ENCODE data around the gene PDLIM5. TPM values are rescaled to one million over a fixed set of nuclear protein-coding genes. Genes with fewer than 3 reads are reported as not detected.

Gene PDLIM5
- total and polyA plus RNA-seq, 4 experiments from 2014 or later, result 37.4 to 57.5 (median 44.6) TPM

- CTCF ChIA-PET (ENCODE audit: partially characterized antibody), result no interaction called here
- Mint-ChIP-seq H3K4me3 (no peak overlapping the region), H3K4me1 (peaks cover 2 to 11% (median 4%) of the 10 kb centered on the region in 4 donors)
These were observed 118.8 kb downstream of the PDLIM5 start for GRCh38 chr4:94570558-94570957.

DNA sequence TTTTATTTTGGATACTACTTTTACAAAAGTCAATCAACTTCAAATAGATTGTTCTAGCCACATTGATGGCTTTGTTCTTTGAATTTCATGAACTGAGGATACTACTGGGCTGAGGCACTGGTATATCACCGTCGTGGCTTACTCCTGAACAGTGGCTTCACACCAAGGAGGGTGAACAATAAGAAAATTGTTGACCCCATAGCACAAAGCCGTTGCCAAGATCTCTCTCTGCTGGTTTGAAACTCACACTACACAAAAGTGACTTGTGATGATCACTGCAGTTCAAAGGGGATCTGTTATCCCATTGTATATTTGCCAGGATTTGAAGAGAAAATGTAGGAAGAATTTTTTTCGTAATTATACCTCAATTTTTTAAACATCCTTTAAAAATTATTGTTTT, 119.6 kb downstream of the PDLIM5 start:
- ChIA-PET CTCF (ENCODE audit: partially characterized antibody) (no interaction called here), POLR2A (ENCODE audit: partially characterized antibody) (no interaction called here)
- H3K4me1 Mint-ChIP-seq, result peaks cover 2 to 10% (median 4%) of the 10 kb centered on the region in 4 donors
- Histone ChIP-seq H3K27ac (ENCODE audit: low read depth, low read length) (no peak overlapping the region), H3K4me1 (ENCODE audit: insufficient read depth, low read length) (peaks cover 10% of the 10 kb centered on the region), H3K27me3 (ENCODE audit: insufficient read depth, low read length) (no peaks in the 10 kb centered on the region), H3K36me3 (ENCODE audit: insufficient read depth, low read length) (no peaks in the 10 kb centered on the region), H3K9me3 (ENCODE audit: control insufficient read depth in 1 of 2, low read length in 2 of 2) (no peaks in the 10 kb centered on the region), H3K4me3 (ENCODE audit: low read length in 2 of 2) (no peak overlapping the region)
- no peaks in the 10 kb centered on the region for H3K9me3 Mint-ChIP-seq
- DNase-seq, result no peak
- intact Hi-C loops (cut with micrococcal nuclease), result no loop called here
- no peak overlapping the region for H3K27ac Mint-ChIP-seq
- no peaks in the 10 kb centered on the region for H3K27me3 Mint-ChIP-seq
- peaks cover 5 to 10% of the 10 kb centered on the region in 2 donors for H3K36me3 Mint-ChIP-seq
- no peak overlapping the region for H3K4me3 Mint-ChIP-seq

More at GRCh38 chr4:94570558-94570957, 118.8 kb downstream of the PDLIM5 start:
- no peaks in the 10 kb centered on the region for H3K27me3 ChIP-seq (ENCODE audit: insufficient read depth, low read length)
- no peaks in the 10 kb centered on the region for H3K36me3 ChIP-seq (ENCODE audit: insufficient read depth, low read length)
- H3K4me3 ChIP-seq (ENCODE audit: low read length in 2 of 2), result no peak overlapping the region
- no peak overlapping the region for H3K27ac Mint-ChIP-seq
- H3K27me3 Mint-ChIP-seq, result no peaks in the 10 kb centered on the region
- no peak for DNase-seq
- intact Hi-C loops (cut with micrococcal nuclease), result no loop called here
- H3K9me3 ChIP-seq (ENCODE audit: control insufficient read depth in 1 of 2, low read length in 2 of 2), result no peaks in the 10 kb centered on the region
- H3K27ac ChIP-seq (ENCODE audit: low read depth, low read length), result no peak overlapping the region
- H3K9me3 Mint-ChIP-seq, result no peaks in the 10 kb centered on the region
- H3K4me1 ChIP-seq (ENCODE audit: insufficient read depth, low read length), result peaks cover 10% of the 10 kb centered on the region
- peaks cover 0 to 3% of the 10 kb centered on the region in 2 donors for H3K36me3 Mint-ChIP-seq
- POLR2A ChIA-PET (ENCODE audit: partially characterized antibody), result no interaction called here

- Mint-ChIP-seq H3K4me1 (peaks cover 2 to 7% (median 4%) of the 10 kb centered on the region in 4 donors), H3K36me3 (peaks cover 6 to 11% of the 10 kb centered on the region in 2 donors), H3K27ac (no peak overlapping the region), H3K27me3 (no peaks in the 10 kb centered on the region), H3K4me3 (no peak overlapping the region), H3K9me3 (no peaks in the 10 kb centered on the region)
- Histone ChIP-seq H3K9me3 (ENCODE audit: control insufficient read depth in 1 of 2, low read length in 2 of 2) (no peaks in the 10 kb centered on the region), H3K36me3 (ENCODE audit: insufficient read depth, low read length) (no peaks in the 10 kb centered on the region), H3K27ac (ENCODE audit: low read depth, low read length) (no peak overlapping the region), H3K27me3 (ENCODE audit: insufficient read depth, low read length) (no peaks in the 10 kb centered on the region), H3K4me3 (ENCODE audit: low read length in 2 of 2) (no peak overlapping the region), H3K4me1 (ENCODE audit: insufficient read depth, low read length) (peaks cover 10% of the 10 kb centered on the region)
- CTCF ChIA-PET (ENCODE audit: partially characterized antibody), result no interaction called here
- no peak for DNase-seq
- intact Hi-C loops (cut with micrococcal nuclease), result no loop called here
- POLR2A ChIA-PET (ENCODE audit: partially characterized antibody), result no interaction called here
These were observed 120.0 kb downstream of the PDLIM5 start for GRCh38 chr4:94571715-94572114.

GRCh38 chr4:94574050-94574449, 122.3 kb downstream of the PDLIM5 start:
- no peak for DNase-seq
- no peaks in the 10 kb centered on the region for H3K27me3 ChIP-seq (ENCODE audit: insufficient read depth, low read length)
- H3K4me1 Mint-ChIP-seq, result no peaks in the 10 kb centered on the region
- H3K4me3 Mint-ChIP-seq, result no peak overlapping the region
- H3K27ac ChIP-seq (ENCODE audit: low read depth, low read length), result no peak overlapping the region
- H3K9me3 ChIP-seq (ENCODE audit: control insufficient read depth in 1 of 2, low read length in 2 of 2), result no peaks in the 10 kb centered on the region
- ChIA-PET POLR2A (ENCODE audit: partially characterized antibody) (no interaction called here), CTCF (ENCODE audit: partially characterized antibody) (interaction anchor here (0.7 kb wide), 2 partner anchors 120 to 168 kb away, joined by 3 to 4 read pairs; no protein-coding TSS in a partner anchor)
- H3K36me3 ChIP-seq (ENCODE audit: insufficient read depth, low read length), result no peaks in the 10 kb centered on the region
- peaks cover 6 to 11% of the 10 kb centered on the region in 2 donors for H3K36me3 Mint-ChIP-seq
- H3K4me3 ChIP-seq (ENCODE audit: low read length in 2 of 2), result no peak overlapping the region
- H3K9me3 Mint-ChIP-seq, result no peaks in the 10 kb centered on the region
- no peaks in the 10 kb centered on the region for H3K27me3 Mint-ChIP-seq
- H3K4me1 ChIP-seq (ENCODE audit: insufficient read depth, low read length), result no peaks in the 10 kb centered on the region
- no peak overlapping the region for H3K27ac Mint-ChIP-seq
- intact Hi-C loops (cut with micrococcal nuclease), result no loop called here

GRCh38 chr4:94574616-94575015, 122.9 kb downstream of the PDLIM5 start:
- H3K27me3 Mint-ChIP-seq, result no peaks in the 10 kb centered on the region
- no peaks in the 10 kb centered on the region for H3K9me3 Mint-ChIP-seq
- no peak overlapping the region for H3K4me3 ChIP-seq (ENCODE audit: low read length in 2 of 2)
- no peaks in the 10 kb centered on the region for H3K9me3 ChIP-seq (ENCODE audit: control insufficient read depth in 1 of 2, low read length in 2 of 2)
- no peaks in the 10 kb centered on the region for H3K4me1 ChIP-seq (ENCODE audit: insufficient read depth, low read length)
- ChIA-PET POLR2A (ENCODE audit: partially characterized antibody) (no interaction called here), CTCF (ENCODE audit: partially characterized antibody) (interaction anchor here (0.7 kb wide), 2 partner anchors 120 to 169 kb away, joined by 3 to 4 read pairs; no protein-coding TSS in a partner anchor)
- H3K27ac ChIP-seq (ENCODE audit: low read depth, low read length), result no peak overlapping the region
- peak overlapping the region in 1 of 7 donors; percentile 37 for H3K27ac Mint-ChIP-seq
- DNase-seq, result no peak
- intact Hi-C loops (cut with micrococcal nuclease), result no loop called here
- peaks cover 6 to 11% of the 10 kb centered on the region in 2 donors for H3K36me3 Mint-ChIP-seq
- no peak overlapping the region for H3K4me3 Mint-ChIP-seq
- H3K27me3 ChIP-seq (ENCODE audit: insufficient read depth, low read length), result no peaks in the 10 kb centered on the region
- no peaks in the 10 kb centered on the region for H3K36me3 ChIP-seq (ENCODE audit: insufficient read depth, low read length)
- H3K4me1 Mint-ChIP-seq, result no peaks in the 10 kb centered on the region

GRCh38 chr4:94575652-94576051, 123.9 kb downstream of the PDLIM5 start:
- CTCF ChIA-PET (ENCODE audit: partially characterized antibody), result no interaction called here
- peaks cover 6 to 11% of the 10 kb centered on the region in 2 donors for H3K36me3 Mint-ChIP-seq
- no peaks in the 10 kb centered on the region for H3K9me3 Mint-ChIP-seq
- Histone ChIP-seq H3K4me3 (ENCODE audit: low read length in 2 of 2) (no peak overlapping the region), H3K27ac (ENCODE audit: low read depth, low read length) (no peak overlapping the region), H3K27me3 (ENCODE audit: insufficient read depth, low read length) (no peaks in the 10 kb centered on the region), H3K9me3 (ENCODE audit: control insufficient read depth in 1 of 2, low read length in 2 of 2) (no peaks in the 10 kb centered on the region), H3K4me1 (ENCODE audit: insufficient read depth, low read length) (no peaks in the 10 kb centered on the region), H3K36me3 (ENCODE audit: insufficient read depth, low read length) (no peaks in the 10 kb centered on the region)
- POLR2A ChIA-PET (ENCODE audit: partially characterized antibody), result no interaction called here
- intact Hi-C loops (cut with micrococcal nuclease), result no loop called here
- DNase-seq, result no peak
- no peak overlapping the region for H3K27ac Mint-ChIP-seq
- no peaks in the 10 kb centered on the region for H3K27me3 Mint-ChIP-seq
- H3K4me3 Mint-ChIP-seq, result no peak overlapping the region
- H3K4me1 Mint-ChIP-seq, result no peaks in the 10 kb centered on the region

DNA sequence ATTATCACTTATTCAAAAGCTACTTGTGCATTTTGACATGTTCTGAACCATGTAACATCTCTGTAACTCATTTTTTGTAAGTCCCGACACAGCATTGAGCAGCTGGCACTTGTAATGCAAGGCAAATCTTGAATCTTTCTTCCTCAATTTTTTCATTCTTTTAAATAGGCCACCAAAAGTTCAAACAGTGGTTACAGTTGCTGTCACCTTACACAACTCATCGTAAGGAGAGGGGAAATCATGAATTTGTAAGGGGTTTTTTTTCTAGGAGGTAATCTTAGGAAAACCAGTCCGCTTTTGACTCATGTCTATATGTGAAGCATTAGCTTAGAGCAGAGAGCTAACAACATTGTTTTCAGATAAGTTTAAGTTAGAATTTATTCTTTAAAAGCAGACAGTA, 124.5 kb downstream of the PDLIM5 start:
- Mint-ChIP-seq H3K9me3 (no peaks in the 10 kb centered on the region), H3K36me3 (peaks cover 6 to 11% of the 10 kb centered on the region in 2 donors), H3K4me3 (no peak overlapping the region), H3K27me3 (no peaks in the 10 kb centered on the region), H3K4me1 (no peaks in the 10 kb centered on the region), H3K27ac (no peak overlapping the region)
- DNase-seq, result no peak
- H3K27ac ChIP-seq (ENCODE audit: low read depth, low read length), result no peak overlapping the region
- H3K9me3 ChIP-seq (ENCODE audit: control insufficient read depth in 1 of 2, low read length in 2 of 2), result no peaks in the 10 kb centered on the region
- CTCF ChIA-PET (ENCODE audit: partially characterized antibody), result no interaction called here
- H3K4me3 ChIP-seq (ENCODE audit: low read length in 2 of 2), result no peak overlapping the region
- no peaks in the 10 kb centered on the region for H3K4me1 ChIP-seq (ENCODE audit: insufficient read depth, low read length)
- no peaks in the 10 kb centered on the region for H3K36me3 ChIP-seq (ENCODE audit: insufficient read depth, low read length)
- H3K27me3 ChIP-seq (ENCODE audit: insufficient read depth, low read length), result no peaks in the 10 kb centered on the region
- intact Hi-C loops (cut with micrococcal nuclease), result no loop called here
- POLR2A ChIA-PET (ENCODE audit: partially characterized antibody), result no interaction called here

DNA sequence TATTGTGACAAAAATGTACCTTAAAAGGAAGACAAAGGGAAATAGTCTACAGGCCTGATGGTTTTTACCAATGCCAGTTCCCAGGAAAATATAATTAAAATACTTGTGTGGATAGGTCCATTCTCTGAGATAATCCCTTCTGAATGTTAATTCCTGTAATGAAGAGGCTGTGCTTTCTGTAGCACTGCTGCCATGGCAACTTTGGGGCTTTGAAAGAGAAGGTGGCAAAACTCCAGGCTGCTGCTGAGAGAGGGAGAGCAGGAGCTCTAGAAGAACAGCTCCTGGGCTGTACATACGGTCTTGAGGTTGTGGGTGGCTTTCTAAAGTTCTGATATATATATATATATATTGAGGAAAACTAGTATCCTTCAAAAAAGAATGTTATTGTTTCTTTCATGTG, 125.4 kb downstream of the PDLIM5 start:
- intact Hi-C loops (cut with micrococcal nuclease), result no loop called here
- Mint-ChIP-seq H3K9me3 (no peaks in the 10 kb centered on the region), H3K4me3 (no peak overlapping the region), H3K36me3 (peaks cover 6 to 11% of the 10 kb centered on the region in 2 donors), H3K27me3 (no peaks in the 10 kb centered on the region), H3K4me1 (no peaks in the 10 kb centered on the region), H3K27ac (no peak overlapping the region)
- Histone ChIP-seq H3K4me1 (ENCODE audit: insufficient read depth, low read length) (no peaks in the 10 kb centered on the region), H3K4me3 (ENCODE audit: low read length in 2 of 2) (no peak overlapping the region), H3K9me3 (ENCODE audit: control insufficient read depth in 1 of 2, low read length in 2 of 2) (no peaks in the 10 kb centered on the region), H3K27ac (ENCODE audit: low read depth, low read length) (no peak overlapping the region), H3K27me3 (ENCODE audit: insufficient read depth, low read length) (no peaks in the 10 kb centered on the region), H3K36me3 (ENCODE audit: insufficient read depth, low read length) (no peaks in the 10 kb centered on the region)
- ChIA-PET POLR2A (ENCODE audit: partially characterized antibody) (no interaction called here), CTCF (ENCODE audit: partially characterized antibody) (no interaction called here)
- no peak for DNase-seq

Data from CD4-positive, alpha-beta memory T cell (primary cell).